HG03066 (cell line): ENCODE data around the gene MRPS15.
"Not testable (repeated sequence)": the region's sequence is repeated elsewhere in the genome, so short reads cannot be mapped to it uniquely, and the experiment has no call there.

ENCODE experiments used
- ATAC-seq: cut with Tn5 transposase; IDR thresholded peaks from one replicate; pipeline ENCODE4 v1.9.1; 2021; ENCODE audit warnings: low read depth; ENCODE audit not compliant: unreplicated experiment

Gene MRPS15

GRCh38 chr1:36486093-36486438, 21.9 kb upstream of the MRPS15 start:
- ATAC-seq = no peak

DNA sequence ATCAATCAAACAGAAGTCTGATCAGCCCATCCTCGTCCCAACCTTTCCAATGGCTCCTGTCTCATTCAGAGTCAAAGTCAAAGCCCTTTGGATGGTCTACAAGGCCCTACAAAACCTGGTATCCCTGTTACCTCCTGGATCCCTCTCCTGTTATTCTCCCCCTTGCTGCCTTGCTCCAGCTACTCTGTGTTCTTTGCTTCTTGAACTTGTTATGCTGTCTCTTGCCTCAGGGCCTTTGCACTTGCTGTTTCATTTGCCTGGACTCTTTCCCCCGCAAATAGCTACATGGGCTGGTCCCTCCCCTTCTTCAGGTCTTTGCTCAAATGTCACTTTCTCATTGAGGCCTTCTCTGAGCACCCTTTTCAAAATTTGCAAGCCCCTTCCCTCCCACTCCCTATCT, 19.9 kb upstream of the MRPS15 start:
- ATAC-seq = no peak

DNA sequence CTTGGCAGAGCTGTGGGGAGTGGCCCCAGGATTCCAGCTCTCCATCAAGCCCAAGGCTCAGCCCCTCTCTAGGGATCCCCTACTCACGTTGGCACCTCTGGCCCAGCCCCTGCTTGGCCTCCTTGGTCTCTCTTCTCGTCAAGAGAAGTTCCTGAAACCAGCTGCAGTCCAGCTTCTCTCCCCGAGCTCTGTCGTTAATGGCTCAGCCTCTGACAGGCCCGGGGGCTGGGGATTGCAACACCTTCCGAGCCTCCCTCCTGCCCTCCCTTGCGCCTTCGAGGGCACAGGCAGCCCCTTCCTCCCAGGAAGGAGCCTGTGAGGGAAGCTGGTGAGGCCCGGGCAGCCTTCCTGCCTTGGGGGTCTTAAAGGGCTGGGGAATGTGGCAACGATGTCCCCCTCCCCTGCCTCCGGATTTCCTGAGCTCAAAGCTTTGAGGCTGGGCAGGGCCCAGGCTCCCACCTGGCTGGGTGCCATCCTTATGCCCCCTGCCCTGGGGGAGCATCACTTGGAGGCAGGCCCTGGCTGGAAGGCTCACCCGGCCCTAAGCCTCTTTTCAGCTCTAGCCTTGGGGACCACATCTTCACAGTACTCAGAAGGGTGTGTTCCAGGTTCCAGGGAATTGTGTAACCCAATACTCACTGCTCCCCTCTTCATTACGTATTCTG, 18.7 kb upstream of the MRPS15 start, which contains the start of gene CSF3R:
TSS of gene CSF3R (minus strand) at position 190 of the 665 bp plus-strand sequence. CDS start 3,417 bp downstream, outside the sequence.
- ATAC-seq = no peak

DNA sequence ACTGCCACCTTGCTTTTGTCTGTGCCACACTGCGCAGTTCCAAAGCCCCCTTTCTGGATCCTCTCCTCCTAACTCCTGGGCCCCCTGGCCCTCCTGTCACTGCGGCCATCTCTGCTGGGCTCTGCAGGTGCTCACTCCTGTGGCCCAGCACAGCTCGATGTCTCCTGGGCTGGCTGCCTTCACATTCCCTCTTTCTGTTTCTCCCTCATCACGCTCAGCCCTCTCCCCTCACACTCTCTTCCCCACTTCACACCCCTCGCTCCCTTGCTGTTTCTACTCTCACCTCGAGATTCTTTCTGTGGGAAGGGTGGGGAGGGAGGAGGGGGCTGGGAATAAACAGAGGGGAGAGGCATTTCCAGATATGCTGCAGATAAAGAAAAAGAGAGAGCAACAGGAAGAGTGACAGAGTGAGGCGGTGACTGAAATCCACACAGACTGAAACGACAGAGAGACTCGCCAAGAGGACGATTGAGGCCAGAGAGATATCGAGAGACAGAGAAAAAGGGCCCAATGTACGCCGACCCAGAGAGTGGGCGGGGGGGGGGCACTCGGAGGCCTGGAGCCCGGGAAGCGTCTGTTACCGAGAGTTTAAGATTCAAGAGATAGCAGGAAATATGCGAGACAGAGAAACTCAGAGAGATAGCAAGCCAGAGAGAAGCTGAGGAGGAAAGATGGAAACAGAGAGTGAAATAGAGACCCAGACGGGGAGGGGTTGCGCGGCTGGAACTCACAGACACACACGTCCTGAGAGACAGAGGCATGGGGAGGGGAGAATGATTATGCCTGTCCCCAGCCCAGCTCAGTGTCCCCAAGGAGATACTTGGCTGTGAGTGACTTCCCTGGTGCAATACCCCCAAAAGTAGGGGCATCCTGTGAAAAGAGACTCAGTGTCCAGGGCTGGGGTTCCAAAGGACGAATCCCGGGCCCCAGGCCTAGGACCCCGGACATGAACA, 17.9 kb upstream of the MRPS15 start:
- ATAC-seq = no peak

DNA sequence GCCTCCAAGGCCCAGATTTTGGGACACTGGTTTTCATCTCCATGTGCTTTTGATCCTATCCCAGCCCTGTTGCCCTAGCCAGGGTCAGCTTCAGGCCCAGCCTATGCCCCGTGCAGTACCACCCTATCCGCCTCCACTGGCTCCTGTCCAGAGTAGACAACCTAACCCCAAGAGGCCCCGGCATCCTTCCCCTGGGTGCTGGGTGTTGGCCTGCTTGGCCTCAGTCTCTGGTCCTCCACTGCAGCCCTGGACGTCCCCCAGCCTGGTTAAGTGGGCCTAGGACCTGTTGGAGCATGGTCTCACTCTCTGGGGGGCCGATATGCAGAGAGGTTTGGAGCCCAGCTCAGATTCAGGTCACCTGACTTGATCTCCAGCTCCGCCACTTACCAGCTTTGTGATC, 16.9 kb upstream of the MRPS15 start:
- ATAC-seq = no peak

DNA sequence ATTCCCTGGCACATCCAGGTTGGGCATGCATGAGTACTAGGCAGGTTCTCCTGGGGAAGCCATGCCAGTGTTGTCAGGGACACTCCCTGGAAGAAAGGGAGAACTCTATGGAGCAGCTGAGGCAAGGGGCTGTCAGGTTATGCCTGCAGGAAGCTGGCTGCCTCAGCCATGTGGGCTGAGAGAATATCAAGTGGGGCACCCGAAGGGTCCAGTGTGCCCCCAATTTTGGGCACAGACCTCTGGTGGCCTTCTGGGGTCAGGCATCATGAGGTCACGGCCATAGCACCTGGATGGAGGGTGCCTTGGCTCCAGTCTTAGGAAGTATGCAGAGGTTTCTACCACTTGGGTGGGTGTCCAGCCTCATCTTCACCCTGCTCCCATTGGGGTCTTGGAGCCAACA, 16.0 kb upstream of the MRPS15 start:
- no peak for ATAC-seq

DNA sequence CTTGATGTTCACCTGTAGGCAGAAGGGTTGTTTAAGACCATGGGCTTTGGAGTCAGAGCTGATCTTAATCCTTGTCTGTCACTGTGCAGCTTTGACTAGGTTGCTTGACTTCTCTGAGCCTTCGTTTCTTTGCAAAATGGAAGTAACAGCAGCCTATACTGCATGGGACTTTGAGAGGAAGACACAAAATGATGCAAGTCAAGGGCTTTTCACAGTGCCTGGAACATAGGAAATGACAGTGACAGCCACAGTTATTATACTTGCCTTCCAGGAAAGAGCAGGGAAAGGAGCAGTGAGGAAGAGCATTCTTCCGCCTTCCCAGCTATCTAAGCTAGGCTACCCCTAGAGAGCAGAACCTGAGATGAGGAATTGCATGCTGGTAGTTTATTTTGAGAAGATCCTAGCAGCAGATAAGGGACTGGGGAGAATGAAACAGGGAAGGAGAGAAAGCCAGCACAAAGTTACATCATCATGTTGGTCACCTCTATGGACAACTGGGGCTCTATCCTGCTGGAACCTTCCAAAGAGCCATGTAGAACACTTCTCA, 15.4 kb upstream of the MRPS15 start:
- no peak for ATAC-seq

DNA sequence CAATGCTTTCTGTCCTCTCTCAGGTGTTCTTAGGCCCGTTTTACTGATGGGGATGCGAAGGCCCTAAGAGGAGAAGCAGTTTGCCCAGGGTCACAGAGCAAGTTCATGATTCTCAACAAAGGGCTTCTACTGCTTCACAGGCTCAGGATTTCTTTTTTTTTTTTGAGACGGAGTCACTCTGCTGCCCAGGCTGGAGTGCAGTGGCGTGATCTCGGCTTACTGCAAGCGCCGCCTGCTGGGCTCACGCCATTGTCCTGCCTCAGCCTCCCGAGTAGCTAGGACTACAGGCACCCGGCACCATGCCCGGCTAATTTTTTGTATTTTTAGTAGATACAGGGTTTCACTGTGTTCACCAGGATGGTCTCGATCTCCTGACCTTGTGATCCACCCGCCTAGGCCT, 13.4 kb upstream of the MRPS15 start:
- not testable (repeated sequence) for ATAC-seq

DNA sequence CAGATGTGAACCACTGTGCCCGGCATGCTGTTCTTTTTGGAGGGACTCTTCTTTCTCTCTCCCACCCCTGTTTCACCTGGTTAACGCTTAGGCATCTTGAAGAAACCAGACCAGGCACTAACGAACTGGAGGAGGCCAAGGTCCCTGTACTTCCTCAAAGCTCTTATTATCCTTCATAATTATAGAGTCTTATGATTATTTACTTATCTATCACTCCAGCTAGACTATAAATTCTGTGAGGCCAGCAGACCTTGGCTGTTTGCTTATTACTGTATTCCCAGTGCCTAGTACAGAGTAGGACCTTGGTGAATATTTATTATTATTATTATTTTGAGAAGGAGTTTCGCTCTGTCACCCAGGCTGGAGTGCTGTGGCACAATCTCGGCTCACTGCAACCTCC, 12.8 kb upstream of the MRPS15 start:
- no peak for ATAC-seq

- ATAC-seq = no peak
These were observed 11.9 kb upstream of the MRPS15 start for GRCh38 chr1:36475910-36476604.

- ATAC-seq = no peak
These were observed 11.2 kb upstream of the MRPS15 start for GRCh38 chr1:36475341-36475740.

GRCh38 chr1:36472656-36473055, 8.5 kb upstream of the MRPS15 start:
- no peak for ATAC-seq

DNA sequence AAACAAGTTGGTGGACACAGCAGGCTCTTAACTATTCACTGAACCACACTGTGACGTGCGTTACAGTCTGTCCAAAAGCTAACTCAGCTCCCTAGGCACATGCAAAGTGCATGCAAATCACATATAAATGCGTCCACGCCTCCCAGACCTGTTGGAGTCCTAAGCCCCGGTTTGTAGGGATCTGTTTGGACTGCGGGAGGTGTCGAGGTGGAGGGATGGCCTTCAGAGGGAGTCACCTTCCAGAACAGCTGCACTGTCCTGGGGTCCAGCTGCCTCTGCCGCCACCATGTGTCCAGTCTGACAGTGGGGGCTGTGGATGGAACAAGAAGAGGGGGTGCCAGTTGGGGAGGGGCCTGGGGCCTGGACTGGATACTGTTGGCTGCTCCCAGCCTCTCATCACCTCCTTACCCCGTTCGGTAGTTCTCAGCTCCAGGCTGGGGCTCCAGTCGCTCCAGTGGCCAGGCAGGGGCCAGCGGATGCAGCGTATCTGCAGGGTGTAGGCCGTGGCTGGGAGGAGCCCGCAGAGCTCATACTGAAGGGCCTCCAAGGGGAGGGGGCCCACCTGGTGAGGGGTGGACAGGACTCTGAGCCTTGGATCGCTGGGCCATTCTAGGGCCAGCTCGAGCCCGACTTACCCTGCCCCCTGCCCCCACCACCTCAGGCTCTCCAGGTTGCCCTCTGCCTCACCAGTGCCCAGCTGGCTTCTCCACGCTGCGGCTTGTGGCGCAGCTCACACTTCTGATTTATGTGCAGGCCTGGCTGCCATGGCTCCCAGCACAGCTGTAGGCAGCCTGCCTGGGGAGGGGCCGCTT, 7.9 kb upstream of the MRPS15 start:
- ATAC-seq = no peak

DNA sequence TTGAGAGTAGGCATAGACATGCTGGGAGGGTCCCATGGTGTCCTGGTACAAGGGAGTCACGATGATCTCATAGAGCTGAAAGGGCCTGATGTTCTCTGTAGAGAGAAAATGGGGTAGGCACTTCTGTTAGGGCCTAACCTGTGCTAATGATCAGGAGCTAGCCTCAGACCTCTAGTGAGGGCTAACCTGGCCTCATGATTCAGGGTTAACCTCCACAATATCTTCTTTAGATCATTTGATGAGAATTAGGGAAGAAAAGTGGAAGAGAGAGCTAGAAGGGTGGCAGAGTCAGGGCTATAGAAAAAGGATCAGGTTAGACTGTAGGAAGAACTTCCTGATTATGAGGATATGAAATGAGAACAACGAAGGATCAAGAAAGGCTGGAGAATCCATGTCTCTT, 5.0 kb upstream of the MRPS15 start:
- no peak for ATAC-seq

GRCh38 chr1:36467700-36468455, 3.7 kb upstream of the MRPS15 start:
- no peak for ATAC-seq

DNA sequence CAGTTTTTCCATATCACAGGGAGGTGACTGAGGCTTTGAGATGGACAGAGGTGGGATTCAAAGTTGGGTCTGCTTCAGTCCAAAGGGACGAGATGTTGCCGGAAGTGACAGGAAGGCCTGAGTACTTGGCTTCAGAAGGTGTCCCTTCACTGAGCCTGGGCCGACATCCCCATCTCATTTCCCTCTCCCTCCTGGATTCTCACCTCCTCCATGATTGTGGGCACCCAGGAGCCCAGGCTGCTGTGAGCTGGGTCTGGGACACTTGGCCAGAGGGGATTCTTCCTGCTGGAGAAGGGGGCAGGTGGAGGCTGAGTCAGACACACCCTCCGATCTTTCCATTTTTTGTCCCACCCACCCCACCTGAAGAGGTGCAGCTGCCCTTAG, 2.8 kb upstream of the MRPS15 start:
- no peak for ATAC-seq

GRCh38 chr1:36466370-36467026, 2.3 kb upstream of the MRPS15 start:
- ATAC-seq = no peak

GRCh38 chr1:36465731-36466369, 1.7 kb upstream of the MRPS15 start:
- no peak for ATAC-seq
